NCI-H748 treated with DMSO at 0.1 percent for 48 hours (cell line): Measurements from ENCODE around the gene EFHB.
A peak's percentile ranks its signal among the peaks of the same experiment; 100 is the strongest.
"Not testable (repeated sequence)": the region's sequence is repeated elsewhere in the genome, so short reads cannot be mapped to it uniquely, and the experiment has no call there.

ENCODE experiments used
- DNase-seq: peaks from one replicate; lab custom pipeline; 2025; lab: John Stamatoyannopoulos, UW

Gene EFHB

GRCh38 chr3:19931180-19931692 is 2.8 kb downstream of the EFHB start:
- no peak for DNase-seq

DNA sequence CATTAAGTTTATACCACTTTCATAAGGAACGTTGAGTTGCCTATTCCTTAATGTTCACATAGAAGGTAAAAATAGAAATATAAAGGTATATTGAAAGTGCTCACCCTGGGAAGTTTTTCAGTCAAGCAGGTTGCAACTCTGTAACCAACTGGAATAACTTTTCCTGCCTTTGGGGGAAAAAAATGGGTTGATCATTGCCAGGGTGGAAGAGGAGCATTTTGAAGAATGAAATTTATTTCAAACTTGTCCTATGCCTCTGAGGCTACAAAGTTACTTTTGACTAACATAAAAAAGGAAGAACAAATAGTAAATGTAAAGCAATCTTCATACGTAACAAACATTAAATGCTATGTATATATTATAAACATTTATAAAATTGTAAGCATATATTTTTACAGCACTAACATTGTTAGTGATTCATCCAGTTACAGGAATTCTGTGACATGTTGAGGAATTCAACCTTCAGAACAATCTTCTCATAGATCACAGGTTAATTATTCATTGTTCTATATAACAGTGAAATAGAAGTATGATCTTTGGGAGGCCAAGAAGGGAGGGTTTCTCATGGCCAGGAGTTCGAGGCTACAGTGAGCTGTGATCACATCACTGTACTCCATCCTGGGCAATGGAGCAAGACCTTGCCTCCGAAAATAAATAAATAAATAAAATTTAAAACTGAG is 13.5 kb downstream of the EFHB start:
- DNase-seq, result no peak

DNA sequence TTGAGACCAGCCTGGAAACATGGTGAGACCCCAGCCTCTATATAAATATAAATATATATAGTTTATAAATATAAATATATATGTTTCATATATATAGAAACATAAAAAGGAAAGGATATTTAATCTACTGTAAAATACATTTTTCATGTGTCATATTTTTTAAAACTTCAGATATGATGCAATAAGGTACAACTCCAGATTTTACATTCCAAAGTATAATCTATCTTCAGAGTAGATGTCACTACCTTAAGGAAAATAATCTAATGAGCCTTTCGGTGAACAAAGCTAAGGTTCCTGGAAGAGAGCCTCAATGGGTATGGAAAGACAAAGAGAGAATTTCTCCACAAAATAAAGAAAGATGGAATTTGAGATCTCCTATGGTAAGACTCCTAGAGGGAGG is 16.9 kb downstream of the EFHB start:
- no peak for DNase-seq

- no peak for DNase-seq
These were observed 22.6 kb downstream of the EFHB start for GRCh38 chr3:19911452-19911851.

GRCh38 chr3:19907523-19907922 is 26.5 kb downstream of the EFHB start:
- DNase-seq, result no peak

- DNase-seq, result no peak
These were observed 30.4 kb downstream of the EFHB start for GRCh38 chr3:19903649-19904048.

DNA sequence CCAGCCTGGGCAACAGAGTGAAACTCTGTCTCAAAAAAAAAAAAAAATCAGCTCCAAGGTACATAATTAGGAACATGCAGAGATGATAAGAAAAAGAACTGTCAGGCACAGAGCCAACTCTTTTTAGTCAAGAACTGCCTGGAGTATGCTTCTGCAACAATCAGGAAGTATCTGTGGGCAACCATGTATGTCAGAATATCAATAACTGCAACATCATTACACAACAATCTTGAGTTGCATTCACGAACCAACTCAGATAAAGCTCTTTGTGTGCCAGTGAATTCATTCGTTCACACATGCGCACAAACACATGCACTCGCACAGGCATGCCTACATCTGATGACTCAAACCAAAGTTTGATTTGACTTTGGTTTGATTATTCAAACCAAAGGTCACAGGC is 32.1 kb downstream of the EFHB start:
- no peak for DNase-seq

DNA sequence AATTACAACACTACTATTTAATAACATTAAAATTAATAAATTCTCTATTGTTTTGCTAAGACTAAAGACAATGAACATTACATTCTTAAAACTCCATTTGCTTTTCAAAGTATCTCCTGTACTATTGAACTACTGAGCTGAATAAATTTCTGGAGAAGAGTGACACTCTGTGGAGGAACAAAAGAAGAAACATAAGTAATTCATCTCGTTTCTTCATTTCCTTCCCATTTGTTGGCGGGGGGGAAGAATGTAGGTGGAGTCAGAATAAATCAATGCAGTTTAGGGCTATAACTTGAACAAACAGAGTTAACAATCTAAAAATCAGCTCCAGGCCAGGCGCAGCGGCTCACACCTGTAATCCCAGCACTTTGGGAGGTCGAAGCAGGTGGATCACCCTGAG is 32.7 kb downstream of the EFHB start:
- no peak for DNase-seq

GRCh38 chr3:19899833-19900232 is 34.2 kb downstream of the EFHB start:
- DNase-seq, result not testable (repeated sequence)

- no peak for DNase-seq
These were observed 34.8 kb downstream of the EFHB start for GRCh38 chr3:19899264-19899663.

GRCh38 chr3:19898721-19899120 is 35.3 kb downstream of the EFHB start:
- no peak for DNase-seq

DNA sequence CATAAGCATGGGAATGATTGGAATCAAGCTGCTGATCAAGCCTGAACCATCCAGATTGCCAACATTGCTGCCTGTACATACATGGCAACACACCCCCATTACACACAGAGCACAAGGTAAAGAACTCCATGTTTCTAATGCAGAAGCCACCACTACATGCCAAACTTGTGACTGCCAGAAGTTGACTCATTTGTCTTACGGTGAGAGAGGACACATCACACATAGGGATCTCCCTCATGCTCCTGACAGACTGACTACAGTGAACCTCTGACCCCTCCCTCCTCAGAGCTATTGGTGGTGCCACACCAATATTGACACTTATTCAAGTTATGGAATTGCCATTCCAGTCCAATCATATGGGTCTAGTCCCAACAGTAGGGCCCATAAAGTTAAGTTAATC is 42.3 kb downstream of the EFHB start:
- DNase-seq, result no peak

DNA sequence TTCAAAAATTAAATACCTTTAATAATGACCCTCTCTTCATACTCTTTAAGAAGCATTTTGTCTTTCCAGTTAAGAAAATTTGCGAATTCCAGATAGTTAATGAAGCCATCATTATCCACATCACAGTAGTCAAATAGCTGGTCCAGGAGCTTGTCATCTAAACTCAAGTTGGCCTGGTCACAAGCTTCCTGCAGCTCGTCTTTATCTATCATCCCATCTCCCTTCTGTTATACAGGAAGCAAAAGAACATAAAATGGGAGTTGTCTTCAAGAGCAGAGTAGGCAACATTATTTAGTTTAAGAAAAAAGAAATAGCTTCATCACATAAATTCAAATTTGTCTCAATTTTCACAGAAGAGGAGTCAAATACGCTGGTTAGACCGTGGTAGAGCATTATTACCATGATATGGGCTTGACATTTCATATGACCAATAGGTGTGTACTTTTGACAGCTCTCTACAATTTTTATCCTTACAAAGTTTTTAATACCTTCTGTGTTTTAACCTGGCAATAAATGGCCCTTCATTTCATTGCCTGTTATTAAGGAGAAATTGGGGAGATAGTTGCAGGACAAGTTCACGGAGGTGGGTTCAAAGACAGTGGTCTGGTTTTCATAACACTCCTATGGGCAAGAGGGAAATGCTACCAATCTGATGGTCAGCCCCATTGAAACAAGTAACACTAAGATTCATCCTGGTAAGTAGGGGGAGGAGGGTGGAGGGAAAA is 45.4 kb downstream of the EFHB start:
- DNase-seq, result no peak

- DNase-seq, result not testable (repeated sequence)
These were observed 46.9 kb downstream of the EFHB start for GRCh38 chr3:19887122-19887521.

- DNase-seq, result no peak
These were observed 47.6 kb downstream of the EFHB start for GRCh38 chr3:19886404-19886803.

- peak; percentile 2 for DNase-seq
These were observed 48.5 kb downstream of the EFHB start for GRCh38 chr3:19885468-19885867.

- no peak for DNase-seq
These were observed 52.2 kb downstream of the EFHB start for GRCh38 chr3:19881852-19882251.

DNA sequence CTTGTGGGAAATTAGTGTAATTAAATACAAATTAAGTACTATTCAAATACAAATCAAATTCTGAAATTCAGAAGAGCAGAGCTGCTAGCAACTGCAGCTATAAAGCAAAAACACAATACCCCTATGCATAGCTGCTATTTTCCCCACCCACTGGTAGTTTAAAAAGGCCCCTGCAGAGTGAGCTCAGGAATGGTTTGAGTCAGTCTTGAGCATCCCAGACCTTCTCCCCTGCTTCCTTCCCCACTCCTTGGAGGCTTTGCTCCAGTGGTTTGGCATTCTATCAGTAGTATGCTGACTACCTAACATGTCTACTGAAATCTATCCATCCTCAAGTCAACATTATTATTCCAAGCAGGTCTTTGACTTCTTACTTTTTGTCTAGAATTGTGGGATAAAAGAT is 53.0 kb downstream of the EFHB start:
- DNase-seq, result no peak

DNA sequence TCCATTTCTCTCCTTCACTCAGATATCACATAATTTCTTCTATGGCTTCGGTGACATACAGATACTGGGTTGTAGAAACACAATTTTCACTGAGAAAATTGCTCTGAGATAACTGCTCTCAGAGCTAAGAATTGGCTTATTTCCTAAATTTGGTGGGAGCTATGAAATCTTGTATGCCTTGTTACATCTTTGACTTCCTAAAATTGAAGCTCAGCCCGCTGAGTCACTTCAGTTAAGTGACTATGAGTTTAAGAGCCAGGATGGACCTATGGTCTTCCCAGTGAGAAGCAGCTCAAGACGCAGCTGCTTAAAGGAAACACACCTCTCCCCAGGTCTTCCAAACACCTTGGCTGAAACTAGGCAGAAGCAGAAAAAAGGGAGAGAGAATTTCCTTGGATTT is 56.4 kb downstream of the EFHB start:
- DNase-seq, result no peak

DNA sequence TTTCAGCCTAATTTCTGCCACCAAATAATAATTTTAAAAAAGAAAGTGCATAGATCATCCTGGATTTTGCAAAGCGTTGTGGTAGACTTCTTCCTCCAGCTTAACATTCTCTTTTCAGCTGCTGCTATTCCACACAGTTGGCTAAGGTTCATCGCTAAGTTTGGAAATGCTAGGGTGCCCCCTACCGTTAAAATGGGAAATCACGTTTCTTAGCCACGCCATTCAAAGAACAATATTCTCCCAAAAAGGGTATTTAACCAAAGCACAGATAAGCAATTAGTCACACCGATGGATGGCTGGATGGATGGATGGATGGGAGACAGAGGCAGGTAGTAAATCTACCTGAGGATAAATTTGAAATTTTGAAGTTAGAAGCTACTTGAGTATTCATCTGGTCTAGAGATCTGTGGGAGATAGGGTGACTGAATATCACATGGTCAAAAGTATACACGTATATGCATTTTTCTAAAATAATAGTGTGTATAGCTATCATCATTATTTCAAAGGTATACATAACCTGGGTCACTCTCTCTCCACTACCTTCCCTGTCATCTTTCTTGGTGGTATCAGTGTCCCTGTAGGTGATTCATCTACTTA is 67.2 kb downstream of the EFHB start:
- DNase-seq, result peak; percentile 53

DNA sequence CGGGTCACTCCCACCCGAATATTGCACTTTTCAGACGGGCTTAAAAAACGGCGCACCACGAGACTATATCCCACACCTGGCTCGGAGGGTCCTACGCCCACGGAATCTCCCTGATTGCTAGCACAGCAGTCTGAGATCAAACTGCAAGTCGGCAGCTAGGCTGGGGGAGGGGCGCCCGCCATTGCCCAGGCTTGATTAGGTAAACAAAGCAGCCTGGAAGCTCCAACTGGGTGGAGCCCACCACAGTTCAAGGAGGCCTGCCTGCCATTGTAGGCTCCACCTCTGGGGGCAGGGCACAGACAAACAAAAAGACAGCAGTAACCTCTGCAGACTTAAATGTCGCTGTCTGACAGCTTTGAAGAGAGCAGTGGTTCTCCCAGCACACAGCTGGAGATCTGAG is 78.7 kb downstream of the EFHB start:
- DNase-seq, result peak; percentile 1

DNA sequence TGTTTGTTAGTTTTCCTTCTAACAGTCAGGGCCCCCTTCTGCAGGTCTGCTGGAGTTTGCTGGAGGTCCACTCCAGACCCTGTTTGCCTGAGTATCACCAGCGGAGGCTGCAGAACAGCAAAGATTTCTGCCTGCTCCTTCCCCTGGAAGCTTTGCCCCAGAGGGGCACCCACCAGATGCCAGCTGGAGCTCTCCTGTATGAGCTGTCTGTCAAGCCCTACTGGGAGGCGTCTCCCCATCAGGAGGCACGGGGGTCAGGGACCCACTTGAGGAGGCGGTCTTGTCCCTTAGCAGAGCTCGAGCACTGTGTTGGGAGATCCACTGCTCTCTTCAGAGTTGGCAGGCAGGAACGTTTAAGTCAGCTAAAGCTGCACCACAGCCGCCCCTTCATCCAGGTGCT is 87.4 kb downstream of the EFHB start:
- DNase-seq, result not testable (repeated sequence)
